ENCODE measurements around the gene OCSTAMP.
A peak's percentile ranks its signal among the peaks of the same experiment; 100 is the strongest.

GRCh38 chr20:46549188-46549972, 1.1 kb downstream of the OCSTAMP start:
- peak; percentile 39 for TF ChIP-seq CTCF (conservative IDR thresholded peaks at IDR 0.05)
- TF ChIP-seq ZFX (IDR thresholded peaks at IDR 0.05) = no peak
